IPS DF 4.7 (cell line): ENCODE results near the gene SNRPA.

Experiments
- DNase-seq: peaks from one replicate; pipeline ENCODE4 v3.0.0-alpha.2; 2013; ENCODE audit warnings: low spot score; ENCODE audit errors: extremely low read depth

Gene SNRPA

DNA sequence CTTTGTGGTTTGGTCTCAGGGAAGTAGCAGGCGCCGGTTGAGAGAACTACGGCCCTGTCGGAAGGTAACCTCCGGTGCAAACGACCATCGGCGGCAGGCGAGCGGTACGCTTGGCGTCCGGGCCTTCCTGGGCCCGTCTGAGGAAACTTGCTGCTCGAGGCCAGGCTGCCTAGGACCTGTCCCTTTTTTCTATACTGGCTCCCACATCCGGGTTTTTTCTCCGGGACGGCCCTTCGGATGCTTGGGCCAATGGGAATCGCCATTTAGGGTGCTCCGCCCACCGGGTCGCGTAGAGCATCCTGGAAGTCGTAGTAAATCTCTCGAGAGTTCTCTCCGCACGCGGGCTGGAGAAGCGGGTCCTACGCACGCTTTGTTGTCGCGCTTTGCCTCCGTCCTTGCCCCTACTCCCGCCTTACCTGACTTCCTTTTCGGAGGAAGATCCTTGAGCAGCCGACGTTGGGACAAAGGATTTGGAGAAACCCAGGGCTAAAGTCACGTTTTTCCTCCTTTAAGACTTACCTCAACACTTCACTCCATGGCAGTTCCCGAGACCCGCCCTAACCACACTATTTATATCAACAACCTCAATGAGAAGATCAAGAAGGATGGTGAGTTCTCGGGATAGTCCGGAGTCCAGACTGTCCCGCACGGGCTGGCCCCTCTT, at the start of gene SNRPA:
TSS of gene SNRPA (plus strand) at position 330 of the 664 bp plus-strand sequence. CDS start at position 536, 206 bp downstream.
- DNase-seq, result peak; percentile 94

DNA sequence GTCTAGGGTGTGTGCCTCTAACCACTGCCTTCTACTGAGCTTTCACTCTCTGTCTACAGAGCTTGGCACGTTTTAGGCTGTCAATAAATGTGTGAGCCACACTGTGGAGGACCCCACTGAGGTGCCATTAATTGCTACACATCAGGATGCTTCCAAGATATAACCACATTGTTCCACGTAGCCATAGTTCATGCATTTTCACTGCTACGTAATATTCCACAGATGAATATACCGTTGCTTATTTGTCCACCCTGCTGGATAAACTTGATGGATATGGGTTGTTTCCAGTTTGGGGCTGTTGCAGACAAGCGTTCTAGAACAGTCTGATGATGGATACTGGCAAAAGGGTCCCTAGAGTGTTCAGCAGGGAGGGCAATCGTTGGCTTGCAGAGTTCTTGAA, 49.2 kb upstream of the SNRPA start:
- DNase-seq, result no peak

DNA sequence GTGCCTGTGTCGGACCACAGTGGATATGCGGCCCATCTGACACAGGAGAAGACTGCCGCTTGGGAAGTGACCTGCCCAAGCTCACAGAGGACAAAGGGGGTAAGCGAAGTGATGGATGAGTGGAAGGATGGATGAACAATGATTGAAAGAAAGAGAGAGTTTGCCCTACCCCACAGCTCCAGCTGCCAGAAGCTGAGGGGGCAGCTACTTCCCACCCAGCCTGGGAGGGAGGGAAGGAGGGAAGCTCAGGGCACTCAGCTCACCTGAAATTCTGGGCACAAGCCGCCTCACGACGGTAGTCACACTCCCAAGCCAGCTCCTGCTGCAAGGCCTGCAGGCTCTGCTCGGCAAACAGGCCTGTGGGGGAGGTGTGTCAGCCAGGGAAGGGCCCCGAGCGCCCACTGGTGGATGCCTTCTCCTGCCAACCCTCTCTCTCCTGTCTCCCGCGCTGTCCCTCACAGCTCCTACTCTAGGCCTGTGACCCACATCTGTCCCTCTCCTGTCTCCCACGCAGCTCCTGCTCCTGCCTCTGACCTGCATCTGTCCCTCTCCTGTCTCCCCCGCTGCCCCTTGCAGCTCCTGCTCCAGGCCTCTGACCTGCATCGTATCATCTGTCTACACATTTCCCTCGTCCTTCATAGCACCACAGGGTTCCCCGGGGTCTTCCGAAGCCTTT, 48.5 kb upstream of the SNRPA start:
- no peak for DNase-seq

DNA sequence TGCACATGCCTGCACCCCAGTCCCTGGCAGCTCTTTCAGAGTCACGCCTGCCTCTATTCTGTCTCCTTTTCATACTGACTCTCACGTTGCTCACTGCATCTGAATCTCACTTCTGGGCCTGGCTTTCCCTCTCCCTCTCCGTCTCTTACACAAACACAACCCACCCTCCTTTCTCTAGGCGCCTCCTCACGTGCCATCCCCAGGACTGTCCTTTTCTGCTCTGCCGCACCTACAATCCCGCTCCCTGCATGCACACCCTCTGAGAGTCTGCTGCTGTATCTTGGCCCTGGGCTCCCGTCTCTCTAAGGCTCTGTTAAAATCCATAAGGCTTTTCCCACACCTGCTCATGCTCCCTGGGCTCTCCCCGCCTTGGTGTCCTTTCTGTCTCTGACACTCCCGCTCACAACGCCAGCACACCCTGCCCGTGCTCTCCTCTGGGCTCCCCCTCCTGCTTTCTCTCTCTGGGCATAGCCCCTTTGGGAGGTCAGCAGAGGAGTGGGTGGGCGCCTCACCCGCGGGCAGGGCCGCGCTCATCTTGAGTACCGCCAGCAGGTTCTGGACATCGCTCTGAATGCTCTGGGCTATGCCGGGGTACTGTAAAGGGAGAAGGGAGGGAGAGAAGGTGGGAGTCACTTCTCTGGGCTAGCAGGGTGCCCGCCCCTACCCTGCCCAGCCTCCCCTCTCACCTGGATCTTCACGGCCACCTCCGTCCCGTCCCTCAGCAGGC, 47.8 kb upstream of the SNRPA start:
- no peak for DNase-seq

DNA sequence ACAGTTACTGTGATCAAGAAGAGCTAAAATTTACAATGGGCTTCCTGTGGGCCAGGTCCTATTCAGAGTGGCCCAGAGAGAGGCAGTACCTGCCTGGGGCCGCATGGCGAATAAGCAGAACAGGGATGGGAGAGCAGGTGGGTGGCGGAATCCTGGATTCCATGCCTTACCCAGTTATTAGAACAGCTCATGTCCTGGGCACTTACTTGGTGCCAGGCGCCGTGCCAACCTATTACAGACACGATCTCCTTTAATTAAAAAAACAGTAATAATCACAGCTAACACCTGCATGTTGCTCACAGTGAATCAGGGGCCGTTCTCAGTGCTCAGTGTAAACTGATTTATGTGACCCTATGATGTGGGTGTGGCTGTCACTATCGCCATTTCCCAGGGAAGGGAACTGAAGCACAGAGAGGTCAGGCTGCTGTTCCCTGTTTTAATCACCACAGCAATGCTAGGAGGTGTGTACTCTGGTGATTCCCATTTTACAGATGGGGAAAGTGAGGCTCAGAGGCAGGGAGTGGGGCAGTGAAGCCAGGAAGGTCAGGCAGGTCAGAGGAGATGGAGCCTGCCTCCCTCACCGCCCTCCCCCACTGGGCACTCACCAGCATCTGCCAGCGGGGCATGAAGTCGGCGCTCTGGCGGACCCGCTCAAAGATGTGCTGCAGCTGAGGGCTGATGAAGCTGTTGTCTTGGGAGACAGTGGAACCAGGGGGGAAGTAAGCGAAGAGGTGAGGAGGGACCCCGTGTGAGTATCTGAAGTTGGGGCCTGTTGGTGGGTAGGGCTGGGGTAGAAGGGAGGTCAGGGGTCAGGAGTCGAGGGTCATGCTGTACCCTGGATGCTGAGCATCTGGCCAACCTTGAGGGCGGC, 46.3 kb upstream of the SNRPA start:
- no peak for DNase-seq

DNA sequence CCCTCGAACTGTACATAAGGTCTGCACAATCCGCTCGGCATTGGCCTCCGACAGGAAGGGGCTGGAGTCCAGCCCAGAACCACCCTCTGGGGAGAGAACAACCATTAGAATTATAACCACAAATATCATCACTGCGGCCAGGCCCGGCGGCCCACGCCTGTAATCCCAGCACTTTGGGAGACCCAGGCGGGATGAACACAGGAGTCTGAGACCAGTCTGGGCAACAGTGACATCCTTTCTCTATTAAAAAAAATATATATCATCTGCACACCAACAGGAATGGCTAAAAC, 45.7 kb upstream of the SNRPA start:
- DNase-seq, result no peak

DNA sequence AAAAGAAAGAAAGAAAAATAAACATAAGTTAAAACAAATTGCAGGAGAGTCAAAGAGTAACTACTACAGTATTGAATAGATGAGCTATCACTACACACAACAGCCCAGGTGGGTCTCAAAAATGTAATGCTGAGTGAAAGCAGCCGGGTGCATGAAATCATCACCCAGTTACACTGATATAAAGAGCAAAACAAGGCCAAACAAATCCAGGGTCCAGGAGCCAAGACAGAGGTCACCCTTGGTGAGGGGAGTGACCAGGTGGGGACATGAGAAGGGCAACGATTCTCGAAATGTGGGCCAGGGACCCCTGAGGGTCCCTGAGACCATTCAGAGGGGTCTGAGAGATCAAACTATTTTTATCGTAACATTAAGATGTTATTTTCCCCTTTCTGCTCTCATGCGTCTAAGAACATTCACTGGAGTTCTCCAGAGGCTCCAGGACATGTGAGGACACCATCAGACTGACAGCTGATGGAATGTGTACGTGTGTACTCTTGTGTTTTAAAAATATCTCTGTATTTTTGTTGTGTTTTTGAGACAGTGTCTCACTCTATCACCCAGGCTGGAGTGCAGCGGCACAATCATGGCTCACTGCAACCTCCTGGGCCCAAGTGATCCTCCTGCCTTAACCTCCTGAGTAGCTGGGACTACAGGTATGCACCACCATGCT, 44.9 kb upstream of the SNRPA start:
- DNase-seq, result no peak

DNA sequence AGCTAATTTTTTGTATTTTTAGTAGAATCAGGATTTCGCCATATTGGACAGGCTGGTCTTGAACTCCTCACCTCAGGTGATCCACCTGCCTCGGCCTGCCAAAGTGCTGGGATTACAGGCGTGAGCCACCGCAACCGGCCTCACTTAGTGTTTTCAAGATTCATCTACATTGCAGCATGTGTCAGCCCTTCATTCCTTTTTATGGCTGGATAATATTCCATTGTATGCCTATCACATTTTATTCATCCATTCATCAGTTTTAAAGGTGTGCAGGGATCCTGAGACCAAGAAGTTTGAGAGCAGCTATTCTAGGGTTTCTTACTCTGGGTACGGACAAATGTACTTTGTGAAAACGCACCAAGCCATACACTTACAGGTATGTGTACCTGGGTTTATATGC, 43.4 kb upstream of the SNRPA start:
- no peak for DNase-seq

DNA sequence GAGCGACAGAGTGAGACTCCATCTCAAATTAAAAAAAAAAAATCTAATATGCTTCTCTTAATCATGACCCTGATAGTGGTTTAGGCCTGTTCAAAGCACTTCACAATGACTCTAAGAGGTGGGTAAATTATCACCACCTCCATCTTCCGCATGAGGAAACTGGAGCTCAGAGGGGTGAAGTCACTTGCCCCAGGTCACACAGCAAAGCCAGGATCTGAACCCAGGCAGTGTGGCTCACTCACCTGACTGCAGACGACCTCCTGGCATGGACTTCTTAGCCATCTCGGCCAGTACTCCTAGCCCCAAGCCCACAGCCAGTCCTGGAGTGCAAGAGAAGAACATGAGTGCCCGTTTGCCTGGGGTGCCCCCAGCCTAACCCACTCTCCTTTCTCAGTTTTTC, 41.2 kb upstream of the SNRPA start:
- no peak for DNase-seq

DNA sequence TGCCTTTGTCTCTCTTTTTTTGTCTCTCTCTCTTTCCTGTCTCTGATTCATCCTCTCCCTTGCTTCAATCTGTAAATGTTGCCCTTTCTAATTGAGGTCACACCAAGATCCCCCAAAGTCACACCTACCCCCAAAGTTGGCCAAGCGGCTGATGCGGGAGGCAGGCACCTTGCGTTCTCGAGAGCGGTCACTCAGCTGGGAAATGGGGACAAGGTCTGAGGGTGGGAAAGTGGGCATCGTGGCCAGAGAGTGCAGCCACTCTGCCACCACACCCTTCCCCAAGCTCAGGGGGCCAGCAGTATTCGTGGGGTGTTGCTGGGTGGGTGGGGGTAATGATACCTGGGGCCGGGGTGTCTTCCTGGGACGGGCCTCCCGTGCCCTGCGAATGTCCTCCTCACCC, 37.1 kb upstream of the SNRPA start:
- no peak for DNase-seq

DNA sequence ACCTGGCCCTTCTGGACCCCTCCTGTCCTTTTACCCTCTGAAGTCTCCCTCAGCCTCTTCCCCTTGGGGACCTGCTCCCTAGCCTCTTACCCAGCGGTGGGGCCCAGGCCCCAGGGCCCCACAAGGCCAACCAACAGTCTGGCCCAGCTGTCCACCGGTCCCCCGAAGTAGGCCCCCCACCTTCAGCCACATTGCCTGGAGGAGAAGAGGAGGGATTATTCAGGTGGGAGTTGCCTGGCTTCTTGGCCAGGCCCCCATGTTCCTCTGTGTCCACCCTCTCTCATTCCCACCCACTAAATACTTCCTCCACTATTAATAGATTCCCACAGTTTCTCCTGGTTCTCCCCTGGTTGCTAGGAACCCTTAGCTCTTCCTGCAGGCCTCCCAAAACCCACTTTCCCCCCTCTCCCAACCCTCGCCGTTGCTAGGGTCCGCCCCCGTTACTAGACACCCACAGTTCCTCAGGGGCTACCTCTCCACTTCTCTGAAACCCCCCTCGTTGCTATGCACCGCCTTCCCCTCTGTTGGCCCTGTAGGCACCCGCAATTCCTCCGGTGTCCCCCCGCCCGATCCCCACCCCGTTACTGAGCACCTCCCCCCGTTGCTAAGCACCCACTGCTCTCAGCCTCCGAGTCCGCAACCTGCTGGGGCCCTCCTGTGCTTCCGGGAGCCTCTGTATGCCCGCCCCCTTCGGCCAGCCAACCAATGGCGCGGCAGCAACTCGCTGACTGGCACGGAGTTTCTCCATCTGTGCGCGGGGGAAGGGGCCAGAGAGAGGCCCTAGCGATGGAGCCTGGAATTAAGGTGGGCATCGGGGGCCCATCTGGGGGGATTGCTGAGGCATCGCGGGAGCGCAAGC, 36.3 kb upstream of the SNRPA start:
- no peak for DNase-seq

DNA sequence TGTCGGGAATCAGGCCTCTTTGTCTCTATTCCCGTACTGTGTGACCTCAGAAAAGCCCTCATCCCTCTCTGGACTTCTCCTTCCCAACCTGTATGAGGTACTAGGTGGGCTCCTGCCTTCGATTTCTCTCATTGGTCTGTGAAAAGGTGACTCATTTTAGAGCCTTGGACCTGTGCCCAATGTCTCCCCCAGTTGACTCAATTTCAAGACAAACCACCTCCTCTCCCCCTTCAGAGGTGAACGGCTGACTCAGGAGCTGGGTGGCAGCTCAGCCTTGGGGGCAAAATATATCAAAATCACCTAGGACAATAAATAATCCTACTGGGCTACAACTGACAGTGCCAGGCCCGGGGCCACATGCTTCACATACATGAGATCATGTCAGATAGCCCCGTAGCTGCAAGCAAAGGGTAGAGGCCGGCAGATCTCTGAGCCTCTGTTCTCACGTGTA, 34.9 kb upstream of the SNRPA start:
- DNase-seq, result no peak

DNA sequence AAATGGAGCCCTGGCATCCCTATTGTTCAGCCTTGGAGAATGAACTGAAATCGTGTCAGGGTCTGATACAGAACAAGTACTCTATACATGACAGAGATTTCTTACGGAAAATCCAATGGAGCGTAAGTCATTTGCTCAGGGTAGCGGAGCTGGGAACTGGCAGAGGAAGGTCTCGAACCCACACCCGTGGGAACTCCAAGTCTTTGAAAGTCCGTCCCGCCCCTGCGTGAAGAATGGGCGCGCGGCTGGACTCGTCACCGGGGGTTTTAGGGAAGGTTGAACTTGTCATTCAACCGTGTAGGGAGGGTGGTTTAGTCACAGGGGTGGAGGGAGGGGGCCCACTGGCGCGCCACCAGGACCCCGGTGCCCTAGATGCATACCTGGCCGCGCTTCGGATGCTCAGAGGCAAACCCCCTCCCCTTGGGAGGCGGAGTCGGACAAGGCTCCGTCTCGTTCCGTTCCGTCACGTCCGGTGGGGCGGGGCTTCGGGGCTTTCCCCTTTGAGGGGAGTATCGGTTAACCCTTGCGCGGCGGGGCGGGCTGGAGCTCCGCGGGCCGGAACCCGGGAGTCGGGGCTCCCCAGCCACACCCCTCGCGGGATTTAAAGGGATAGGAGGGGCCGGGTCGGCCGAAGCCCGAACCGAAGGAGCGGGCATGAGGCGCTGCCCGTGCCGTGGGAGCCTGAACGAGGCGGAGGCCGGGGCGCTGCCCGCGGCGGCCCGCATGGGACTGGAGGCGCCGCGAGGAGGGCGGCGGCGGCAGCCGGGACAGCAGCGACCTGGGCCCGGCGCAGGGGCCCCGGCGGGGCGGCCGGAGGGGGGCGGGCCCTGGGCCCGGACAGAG, 34.3 kb upstream of the SNRPA start, which contains the start of the genes COQ8B and ITPKC:
TSS of gene COQ8B (minus strand) at position 405 of the 843 bp plus-strand sequence. CDS start 2,254 bp downstream, outside the sequence.
TSS of gene ITPKC (plus strand) at position 631 of the 843 bp plus-strand sequence. CDS start at position 655, 24 bp downstream.
- DNase-seq, result peak; percentile 75

DNA sequence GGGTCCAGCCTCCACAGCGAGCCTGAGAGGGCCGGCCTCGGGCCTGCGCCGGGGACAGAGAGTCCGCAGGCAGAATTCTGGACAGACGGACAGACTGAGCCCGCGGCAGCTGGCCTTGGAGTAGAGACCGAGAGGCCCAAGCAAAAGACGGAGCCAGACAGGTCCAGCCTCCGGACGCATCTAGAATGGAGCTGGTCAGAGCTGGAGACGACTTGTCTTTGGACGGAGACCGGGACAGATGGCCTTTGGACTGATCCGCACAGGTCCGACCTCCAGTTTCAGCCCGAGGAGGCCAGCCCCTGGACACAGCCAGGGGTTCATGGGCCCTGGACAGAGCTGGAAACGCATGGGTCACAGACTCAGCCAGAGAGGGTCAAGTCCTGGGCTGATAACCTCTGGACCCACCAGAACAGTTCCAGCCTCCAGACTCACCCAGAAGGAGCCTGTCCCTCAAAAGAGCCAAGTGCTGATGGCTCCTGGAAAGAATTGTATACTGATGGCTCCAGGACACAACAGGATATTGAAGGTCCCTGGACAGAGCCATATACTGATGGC, 33.6 kb upstream of the SNRPA start:
- DNase-seq, result no peak

DNA sequence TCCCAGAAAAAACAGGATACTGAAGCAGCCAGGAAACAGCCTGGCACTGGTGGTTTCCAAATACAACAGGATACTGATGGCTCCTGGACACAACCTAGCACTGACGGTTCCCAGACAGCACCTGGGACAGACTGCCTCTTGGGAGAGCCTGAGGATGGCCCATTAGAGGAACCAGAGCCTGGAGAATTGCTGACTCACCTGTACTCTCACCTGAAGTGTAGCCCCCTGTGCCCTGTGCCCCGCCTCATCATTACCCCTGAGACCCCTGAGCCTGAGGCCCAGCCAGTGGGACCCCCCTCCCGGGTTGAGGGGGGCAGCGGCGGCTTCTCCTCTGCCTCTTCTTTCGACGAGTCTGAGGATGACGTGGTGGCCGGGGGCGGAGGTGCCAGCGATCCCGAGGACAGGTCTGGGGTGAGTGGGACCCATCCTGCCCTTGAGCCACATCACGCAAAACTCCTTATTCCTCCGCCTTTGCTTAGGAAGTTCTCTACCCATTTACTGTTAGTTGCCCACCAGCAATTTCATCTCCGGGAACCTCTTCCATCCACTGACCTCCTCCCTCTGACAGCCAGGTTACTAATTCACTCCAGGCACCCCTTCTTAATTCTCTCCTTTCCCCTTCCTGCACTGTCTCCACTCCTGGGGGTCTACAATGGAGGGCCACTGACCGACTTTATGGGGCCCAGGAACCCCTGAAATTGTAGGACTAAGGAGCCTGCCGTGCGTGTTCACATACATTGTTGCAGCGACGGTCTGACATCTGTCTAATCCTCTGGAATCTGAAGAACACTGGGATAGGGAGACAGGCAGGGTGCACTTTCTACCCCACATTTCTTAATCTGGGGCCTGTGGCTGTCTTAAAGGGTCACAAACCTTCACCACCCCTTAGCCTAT, 32.9 kb upstream of the SNRPA start:
- no peak for DNase-seq

DNA sequence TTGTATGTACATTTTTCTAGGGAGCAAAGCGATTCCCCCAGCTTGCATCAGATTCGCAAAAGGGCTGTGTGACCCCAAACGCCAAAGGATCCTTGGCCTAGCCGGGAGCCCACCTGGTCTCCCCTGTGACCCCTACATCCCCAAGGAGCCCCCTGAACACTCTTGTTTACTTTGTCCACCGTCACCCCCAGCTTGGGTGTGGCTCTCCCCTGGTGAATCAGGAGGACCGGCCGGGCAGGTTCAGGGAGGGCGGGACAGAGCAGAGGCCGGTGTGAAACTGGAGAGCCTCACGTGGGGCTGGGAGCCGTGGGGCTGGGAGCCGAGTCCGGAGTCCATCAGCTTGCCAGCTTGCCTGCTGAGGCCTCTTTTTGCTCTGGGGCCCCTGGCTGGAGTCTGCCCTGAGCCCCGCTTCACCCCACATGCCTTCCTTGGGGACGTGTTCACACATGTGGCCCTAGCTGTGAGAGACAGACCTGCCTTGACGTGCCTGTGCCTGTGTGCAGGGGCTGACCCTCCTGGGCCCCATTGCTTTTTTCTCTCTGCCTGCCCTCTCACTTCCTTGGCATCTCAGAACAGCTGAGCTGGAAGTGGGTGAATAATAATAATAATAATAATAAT, 32.1 kb upstream of the SNRPA start:
- no peak for DNase-seq

DNA sequence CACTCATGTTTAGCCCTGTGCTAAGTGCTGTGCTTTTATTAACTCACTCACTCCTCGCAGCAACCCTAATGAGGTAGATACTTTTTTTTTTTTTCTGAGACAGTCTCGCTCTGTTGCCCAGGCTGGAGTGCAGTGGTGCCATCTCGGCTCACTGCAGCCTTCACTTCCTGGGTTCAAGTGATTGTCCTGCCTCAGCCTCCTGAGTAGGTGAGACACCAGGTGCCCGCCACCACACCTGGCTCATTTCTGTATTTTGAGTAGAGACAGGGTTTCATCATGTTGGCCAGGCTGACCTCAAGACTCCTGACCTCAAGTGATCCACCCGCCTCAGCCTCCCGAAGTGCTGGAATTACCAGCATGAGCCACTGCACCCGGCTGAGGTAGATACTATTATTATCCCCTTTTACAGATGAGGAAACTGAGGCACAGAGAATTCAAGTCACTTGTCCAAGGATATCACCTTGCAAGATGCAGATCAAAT, 31.5 kb upstream of the SNRPA start:
- no peak for DNase-seq
